ENCODE results near the gene NUTF2. TPM values are rescaled to one million over a fixed set of nuclear protein-coding genes. Genes with fewer than 3 reads are reported as not detected.

The NUTF2 gene
- total and polyA plus RNA-seq, 10 of the 15 experiments (the other 5 are each of a cell fraction or from before 2014, with no cell fraction given) = 116 to 342 (median 202) TPM

DNA sequence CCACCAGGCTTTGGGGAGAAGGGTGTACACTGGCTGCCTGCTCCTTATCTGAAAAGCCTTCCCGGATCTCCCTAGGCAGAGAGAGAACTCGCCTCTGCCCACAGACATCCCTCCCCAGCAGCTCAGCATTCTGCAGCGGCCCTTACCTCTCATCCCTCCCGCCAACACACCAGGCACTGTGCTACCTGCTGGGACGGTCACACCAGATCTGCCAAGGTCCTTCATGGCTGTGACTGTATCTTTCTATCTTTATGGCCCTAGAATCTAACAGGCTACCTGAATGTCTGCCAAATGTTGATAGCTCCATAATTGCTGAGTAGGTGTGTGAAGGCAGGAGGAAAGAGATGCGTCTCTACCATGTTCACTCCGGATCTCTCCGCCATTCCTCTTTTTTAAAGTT, 32.2 kb upstream of the NUTF2 start (continued):
- no peak for TF ChIP-seq YY1 (IDR thresholded peaks at IDR 0.05; ENCODE audit: low read depth, low read length)
- TF ChIP-seq, protein P1, sequence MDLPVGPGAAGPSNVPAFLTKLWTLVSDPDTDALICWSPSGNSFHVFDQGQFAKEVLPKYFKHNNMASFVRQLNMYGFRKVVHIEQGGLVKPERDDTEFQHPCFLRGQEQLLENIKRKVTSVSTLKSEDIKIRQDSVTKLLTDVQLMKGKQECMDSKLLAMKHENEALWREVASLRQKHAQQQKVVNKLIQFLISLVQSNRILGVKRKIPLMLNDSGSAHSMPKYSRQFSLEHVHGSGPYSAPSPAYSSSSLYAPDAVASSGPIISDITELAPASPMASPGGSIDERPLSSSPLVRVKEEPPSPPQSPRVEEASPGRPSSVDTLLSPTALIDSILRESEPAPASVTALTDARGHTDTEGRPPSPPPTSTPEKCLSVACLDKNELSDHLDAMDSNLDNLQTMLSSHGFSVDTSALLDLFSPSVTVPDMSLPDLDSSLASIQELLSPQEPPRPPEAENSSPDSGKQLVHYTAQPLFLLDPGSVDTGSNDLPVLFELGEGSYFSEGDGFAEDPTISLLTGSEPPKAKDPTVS (IDR thresholded peaks at IDR 0.05; ENCODE audit: low read depth, low read length) = no peak
- TF ChIP-seq, protein P2, sequence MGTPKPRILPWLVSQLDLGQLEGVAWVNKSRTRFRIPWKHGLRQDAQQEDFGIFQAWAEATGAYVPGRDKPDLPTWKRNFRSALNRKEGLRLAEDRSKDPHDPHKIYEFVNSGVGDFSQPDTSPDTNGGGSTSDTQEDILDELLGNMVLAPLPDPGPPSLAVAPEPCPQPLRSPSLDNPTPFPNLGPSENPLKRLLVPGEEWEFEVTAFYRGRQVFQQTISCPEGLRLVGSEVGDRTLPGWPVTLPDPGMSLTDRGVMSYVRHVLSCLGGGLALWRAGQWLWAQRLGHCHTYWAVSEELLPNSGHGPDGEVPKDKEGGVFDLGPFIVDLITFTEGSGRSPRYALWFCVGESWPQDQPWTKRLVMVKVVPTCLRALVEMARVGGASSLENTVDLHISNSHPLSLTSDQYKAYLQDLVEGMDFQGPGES (IDR thresholded peaks at IDR 0.05) = no peak
- no peak for TF ChIP-seq BHLHE40 (IDR thresholded peaks at IDR 0.05; ENCODE audit: borderline replicate concordance in 1 of 2, low read depth in 2 of 2, low read length in 1 of 2)
- TF ChIP-seq CBX3 (IDR thresholded peaks at IDR 0.05; ENCODE audit: borderline replicate concordance, low read depth) = no peak
- no peak for TF ChIP-seq ZZZ3 (IDR thresholded peaks at IDR 0.05; ENCODE audit: control insufficient read depth, insufficient read length, low read depth)
- no peak for TF ChIP-seq JUND (IDR thresholded peaks at IDR 0.05; ENCODE audit: low read depth, low read length)
- TF ChIP-seq, protein P3, sequence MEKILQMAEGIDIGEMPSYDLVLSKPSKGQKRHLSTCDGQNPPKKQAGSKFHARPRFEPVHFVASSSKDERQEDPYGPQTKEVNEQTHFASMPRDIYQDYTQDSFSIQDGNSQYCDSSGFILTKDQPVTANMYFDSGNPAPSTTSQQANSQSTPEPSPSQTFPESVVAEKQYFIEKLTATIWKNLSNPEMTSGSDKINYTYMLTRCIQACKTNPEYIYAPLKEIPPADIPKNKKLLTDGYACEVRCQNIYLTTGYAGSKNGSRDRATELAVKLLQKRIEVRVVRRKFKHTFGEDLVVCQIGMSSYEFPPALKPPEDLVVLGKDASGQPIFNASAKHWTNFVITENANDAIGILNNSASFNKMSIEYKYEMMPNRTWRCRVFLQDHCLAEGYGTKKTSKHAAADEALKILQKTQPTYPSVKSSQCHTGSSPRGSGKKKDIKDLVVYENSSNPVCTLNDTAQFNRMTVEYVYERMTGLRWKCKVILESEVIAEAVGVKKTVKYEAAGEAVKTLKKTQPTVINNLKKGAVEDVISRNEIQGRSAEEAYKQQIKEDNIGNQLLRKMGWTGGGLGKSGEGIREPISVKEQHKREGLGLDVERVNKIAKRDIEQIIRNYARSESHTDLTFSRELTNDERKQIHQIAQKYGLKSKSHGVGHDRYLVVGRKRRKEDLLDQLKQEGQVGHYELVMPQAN (conservative IDR thresholded peaks at IDR 0.05) = no peak
- no peak for TF ChIP-seq SMAD1 (IDR thresholded peaks at IDR 0.05; ENCODE audit: low read depth, partially characterized antibody)
- TF ChIP-seq BCL11A (IDR thresholded peaks at IDR 0.05; ENCODE audit: low read depth, low read length) = no peak
- TF ChIP-seq NFXL1 (IDR thresholded peaks at IDR 0.05; ENCODE audit: borderline replicate concordance) = no peak
- TF ChIP-seq CBFB (IDR thresholded peaks at IDR 0.05; ENCODE audit: low read depth) = no peak
- no peak for TF ChIP-seq POLR2AphosphoS2 (IDR thresholded peaks at IDR 0.05; ENCODE audit: low read depth, low read length)

All from GM12878 (cell line).